Testis (tissue), 3 donors: ENCODE results near the gene NCAM1. TPM values are rescaled to one million over a fixed set of nuclear protein-coding genes. Genes with fewer than 3 reads are reported as not detected.

Experiments
- DNase-seq: peaks from one replicate; pipeline ENCODE4 v3.0.0-alpha.2; 2019
- H3K27ac ChIP-seq, 2 donors: fragments of 200-600 bp; sonication (generic); one replicate each; pipeline ENCODE4 v1.5.1; 2019
- H3K27me3 ChIP-seq: fragments of 200-600 bp; sonication (generic); one replicate; pipeline ENCODE4 v1.5.1; 2019
- H3K36me3 ChIP-seq: fragments of 200-600 bp; sonication (generic); one replicate; pipeline ENCODE4 v1.5.1; 2017; ENCODE audit warnings: low read depth; ENCODE audit errors: missing control alignments
- H3K4me1 ChIP-seq: fragments of 200-600 bp; sonication (generic); one replicate; pipeline ENCODE4 v1.5.1; 2019
- H3K4me3 ChIP-seq, 2 donors: fragments of 200-600 bp; sonication (generic); one replicate each; pipeline ENCODE4 v1.5.1; 2017 to 2019
- H3K9me3 ChIP-seq: fragments of 200-600 bp; sonication (generic); one replicate; pipeline ENCODE4 v1.5.1; 2017
- POLR2A ChIP-seq: fragments of 450-650 bp; IDR thresholded peaks from one replicate; pipeline ENCODE4 v1.6.1; 2017; ENCODE audit warnings: antibody characterized with exemption, mild to moderate bottlenecking, moderate library complexity
- WGBS, 2 donors: methylation state at CpG; one replicate each; pipeline ENCODE4 v1.1.5; 2018; 5-methylcytosine and 5-hydroxymethylcytosine counted together
- intact Hi-C: fragments of 100-400 bp; cut with DNase I; formaldehyde crosslinking; loops from one replicate; pipeline ENCODE4 v1.15.1; 2023; ENCODE audit warnings: low total_unique reads
- polyA plus RNA-seq: library from polyadenylated mRNA; stranded (reverse); fragments of 350-450 nt; fragmentation: Illumina TruSeq; extraction: RNeasy Lipid Tissue Mini Kit (QIAGEN cat#74804); gene quantifications from one replicate; pipeline ENCODE4 v1.2.3, GENCODE V29; 2014; ENCODE audit warnings: low read depth, low replicate concordance; ENCODE audit not compliant: insufficient read depth
- total RNA-seq, 2 donors: library from RNA; depleted of rRNA; stranded (reverse); fragments of >200 nt; gene quantifications; one replicate each; pipeline ENCODE4 v1.2.3, GENCODE V29; 2016
- TF ChIP-seq, protein P1 (sequence below), 3 experiments: fragments of 450-650 bp in 2 of 3; fragments of 200-600 bp in 1 of 3; sonication (generic) in 1 of 3; IDR thresholded peaks; one replicate each; pipeline ENCODE4 v1.5.1; 2016 to 2019; ENCODE audit warnings: antibody characterized with exemption in 3 of 3, mild to moderate bottlenecking in 2 of 3, moderate library complexity in 1 of 3

NCAM1 gene
- total and polyA plus RNA-seq, 3 donors from 2014 or later, result 12.3 to 33.3 (median 13.8) TPM

- no peaks in the 10 kb centered on the region for H3K36me3 ChIP-seq
- DNase-seq, result no peak
- 89 to 93% methylated on average over 14 to 17 of the region's 17 CpGs for WGBS, 2 donors
- no peak for TF ChIP-seq POLR2A
- TF ChIP-seq, protein P1, sequence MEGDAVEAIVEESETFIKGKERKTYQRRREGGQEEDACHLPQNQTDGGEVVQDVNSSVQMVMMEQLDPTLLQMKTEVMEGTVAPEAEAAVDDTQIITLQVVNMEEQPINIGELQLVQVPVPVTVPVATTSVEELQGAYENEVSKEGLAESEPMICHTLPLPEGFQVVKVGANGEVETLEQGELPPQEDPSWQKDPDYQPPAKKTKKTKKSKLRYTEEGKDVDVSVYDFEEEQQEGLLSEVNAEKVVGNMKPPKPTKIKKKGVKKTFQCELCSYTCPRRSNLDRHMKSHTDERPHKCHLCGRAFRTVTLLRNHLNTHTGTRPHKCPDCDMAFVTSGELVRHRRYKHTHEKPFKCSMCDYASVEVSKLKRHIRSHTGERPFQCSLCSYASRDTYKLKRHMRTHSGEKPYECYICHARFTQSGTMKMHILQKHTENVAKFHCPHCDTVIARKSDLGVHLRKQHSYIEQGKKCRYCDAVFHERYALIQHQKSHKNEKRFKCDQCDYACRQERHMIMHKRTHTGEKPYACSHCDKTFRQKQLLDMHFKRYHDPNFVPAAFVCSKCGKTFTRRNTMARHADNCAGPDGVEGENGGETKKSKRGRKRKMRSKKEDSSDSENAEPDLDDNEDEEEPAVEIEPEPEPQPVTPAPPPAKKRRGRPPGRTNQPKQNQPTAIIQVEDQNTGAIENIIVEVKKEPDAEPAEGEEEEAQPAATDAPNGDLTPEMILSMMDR (IDR thresholded peaks at IDR 0.05), result no peak
- no peak overlapping the region for H3K27ac ChIP-seq
- no peaks in the 10 kb centered on the region for H3K27me3 ChIP-seq
- intact Hi-C loops, result no loop called here
- H3K4me1 ChIP-seq, result peaks cover 7% of the 10 kb centered on the region
- H3K4me3 ChIP-seq, result no peak overlapping the region
- H3K9me3 ChIP-seq, result no peaks in the 10 kb centered on the region
These were observed 242.0 kb downstream of the NCAM1 start for GRCh38 chr11:113203141-113203753.

DNA sequence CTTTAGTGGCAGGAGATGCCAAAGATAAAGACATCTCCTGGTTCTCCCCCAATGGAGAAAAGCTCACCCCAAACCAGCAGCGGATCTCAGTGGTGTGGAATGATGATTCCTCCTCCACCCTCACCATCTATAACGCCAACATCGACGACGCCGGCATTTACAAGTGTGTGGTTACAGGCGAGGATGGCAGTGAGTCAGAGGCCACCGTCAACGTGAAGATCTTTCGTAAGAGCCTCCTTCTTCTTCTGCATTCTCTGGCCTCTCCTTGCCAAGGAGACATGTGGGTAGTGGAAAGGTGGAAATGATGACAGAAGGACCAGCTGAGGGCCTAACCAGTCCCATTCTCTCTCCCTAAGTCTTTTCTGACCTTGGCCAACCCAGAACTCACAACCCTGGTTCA is 243.1 kb downstream of the NCAM1 start:
- WGBS, 2 donors, result 91% methylated on average over 10 of the region's 10 CpGs
- H3K27me3 ChIP-seq, result no peaks in the 10 kb centered on the region
- intact Hi-C loops, result no loop called here
- no peak for TF ChIP-seq POLR2A
- TF ChIP-seq, protein P1 (IDR thresholded peaks at IDR 0.05), result no peak
- no peak for DNase-seq
- no peaks in the 10 kb centered on the region for H3K9me3 ChIP-seq
- H3K27ac ChIP-seq, result no peak overlapping the region
- H3K4me3 ChIP-seq, result no peak overlapping the region
- H3K36me3 ChIP-seq, result no peaks in the 10 kb centered on the region
- peaks cover 7% of the 10 kb centered on the region for H3K4me1 ChIP-seq

DNA sequence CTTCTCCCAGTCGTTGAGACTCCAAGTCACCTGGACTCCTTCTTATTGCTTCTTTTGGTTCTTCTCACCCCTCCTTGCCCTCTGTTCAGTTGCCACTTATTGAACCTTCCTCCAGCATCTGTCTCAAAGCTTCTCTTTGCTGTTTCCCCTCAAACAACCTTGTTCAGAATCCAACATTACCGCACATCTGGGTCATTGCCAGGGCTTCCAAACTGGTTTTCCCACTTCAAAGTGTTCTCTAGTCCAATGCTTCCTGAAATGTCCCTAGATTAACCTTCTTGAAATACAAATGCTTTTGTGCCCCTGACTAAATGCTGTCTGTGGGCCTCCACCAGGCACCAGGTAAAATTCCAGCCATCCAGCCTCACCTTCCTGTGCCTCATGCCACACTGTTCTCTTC is 252.3 kb downstream of the NCAM1 start:
- Histone ChIP-seq H3K27me3 (no peaks in the 10 kb centered on the region), H3K27ac (no peak overlapping the region), H3K4me1 (no peaks in the 10 kb centered on the region), H3K4me3 (no peak overlapping the region), H3K9me3 (no peaks in the 10 kb centered on the region), H3K36me3 (no peaks in the 10 kb centered on the region)
- intact Hi-C loops, result no loop called here
- DNase-seq, result no peak
- WGBS, 2 donors, result 52 to 91% methylated on average over 2 of the region's 2 CpGs
- no peak for TF ChIP-seq POLR2A
- TF ChIP-seq, protein P1 (IDR thresholded peaks at IDR 0.05), result no peak

DNA sequence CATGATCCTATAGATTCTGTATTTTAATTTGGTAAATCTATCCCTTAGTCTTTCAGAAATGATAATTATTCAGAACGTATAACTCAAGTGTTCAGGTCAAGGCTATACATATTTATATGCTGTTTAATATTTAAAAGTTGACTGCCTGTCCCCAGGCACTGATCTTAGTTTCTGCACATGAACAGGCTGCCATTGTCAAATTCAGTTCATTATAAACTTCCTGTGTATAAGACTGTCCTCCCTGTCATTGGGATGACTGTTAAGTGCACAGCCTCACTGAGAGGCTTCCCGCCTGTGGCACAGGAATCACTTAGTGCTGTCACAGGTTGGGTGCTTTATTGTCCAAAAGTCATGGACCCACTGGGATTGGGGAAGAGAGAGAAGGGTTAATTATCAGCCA is 261.0 kb downstream of the NCAM1 start:
- DNase-seq, result no peak
- 89 to 93% methylated on average over 2 of the region's 2 CpGs for WGBS, 2 donors
- TF ChIP-seq, protein P1 (IDR thresholded peaks at IDR 0.05), result no peak
- no peak for TF ChIP-seq POLR2A
- Histone ChIP-seq H3K36me3 (no peaks in the 10 kb centered on the region), H3K27me3 (no peaks in the 10 kb centered on the region), H3K4me3 (no peak overlapping the region), H3K9me3 (no peaks in the 10 kb centered on the region), H3K4me1 (no peaks in the 10 kb centered on the region), H3K27ac (no peak overlapping the region)
- intact Hi-C loops, result no loop called here

GRCh38 chr11:113234888-113235287 is 273.7 kb downstream of the NCAM1 start:
- WGBS, 2 donors, result 96 to 97% methylated on average over 14 of the region's 14 CpGs
- H3K27ac ChIP-seq, result no peak overlapping the region
- H3K27me3 ChIP-seq, result no peaks in the 10 kb centered on the region
- no peak overlapping the region for H3K4me3 ChIP-seq
- DNase-seq, result no peak
- H3K4me1 ChIP-seq, result no peaks in the 10 kb centered on the region
- no peaks in the 10 kb centered on the region for H3K9me3 ChIP-seq
- intact Hi-C loops, result no loop called here
- no peaks in the 10 kb centered on the region for H3K36me3 ChIP-seq
- TF ChIP-seq POLR2A, result no peak
- TF ChIP-seq, protein P1 (IDR thresholded peaks at IDR 0.05), result no peak
